MG63 (cell line): Measurements from ENCODE around the gene FAM98B. TPM values are rescaled to one million over a fixed set of nuclear protein-coding genes. Genes with fewer than 3 reads are reported as not detected.

Experiments
- DNase-seq: peaks from one replicate; pipeline ENCODE4 v3.0.0-alpha.2; 2020
- H3K27me3 ChIP-seq: fragments of 250-450 bp; sonication (Bioruptor Pico); 2 replicates; pipeline ENCODE4 v1.5.1; 2020; ENCODE audit warnings: mild to moderate bottlenecking, moderate library complexity
- H3K36me3 ChIP-seq: fragments of 250-450 bp; sonication (Bioruptor Pico); 2 replicates; pipeline ENCODE4 v1.5.1; 2020; ENCODE audit warnings: mild to moderate bottlenecking, moderate library complexity
- H3K4me3 ChIP-seq: fragments of 250-450 bp; sonication (Bioruptor Pico); 2 replicates; pipeline ENCODE4 v1.5.1; 2020; ENCODE audit warnings: mild to moderate bottlenecking, moderate library complexity
- H3K9me3 ChIP-seq: fragments of 250-450 bp; sonication (Bioruptor Pico); 2 replicates; pipeline ENCODE4 v1.5.1; 2020; ENCODE audit warnings: mild to moderate bottlenecking, moderate library complexity
- total RNA-seq: library from RNA; depleted of rRNA; stranded (reverse); fragments of >200 nt; shearing (Covaris generic); gene quantifications from 2 replicates; pipeline ENCODE4 v1.2.3, GENCODE V29; 2014; ENCODE audit warnings: low replicate concordance

FAM98B gene
- total RNA-seq, 1 experiment from 2014 or later, result 2.2 TPM

GRCh38 chr15:38518084-38518483 is 64.2 kb downstream of the FAM98B start:
- Histone ChIP-seq H3K4me3 (no peak overlapping the region), H3K27me3 (peaks cover 6% of the 10 kb centered on the region), H3K36me3 (no peaks in the 10 kb centered on the region), H3K9me3 (no peaks in the 10 kb centered on the region)
- no peak for DNase-seq

DNA sequence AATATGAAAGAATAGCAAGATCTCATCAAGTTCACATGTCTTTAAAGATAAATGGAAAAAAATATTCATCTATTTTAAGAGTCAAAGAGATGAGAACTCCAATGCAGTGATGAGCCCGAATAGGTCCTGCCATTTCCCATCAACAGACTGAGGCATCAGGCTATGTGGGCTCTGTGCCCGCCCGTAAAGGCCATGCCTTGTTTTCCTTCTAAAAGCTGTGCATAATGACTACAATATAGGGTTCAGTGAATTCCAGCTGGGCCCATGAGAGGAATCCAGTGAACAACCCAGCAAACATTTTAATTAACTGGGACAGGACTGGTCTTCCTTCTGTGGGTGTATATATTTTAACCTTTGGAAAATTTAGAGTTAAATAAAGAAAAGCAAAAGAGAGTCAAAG is 66.1 kb downstream of the FAM98B start:
- Histone ChIP-seq H3K4me3 (no peak overlapping the region), H3K36me3 (no peaks in the 10 kb centered on the region), H3K9me3 (no peaks in the 10 kb centered on the region), H3K27me3 (peaks cover 6% of the 10 kb centered on the region)
- no peak for DNase-seq

GRCh38 chr15:38521316-38521715 is 67.4 kb downstream of the FAM98B start:
- no peak overlapping the region for H3K4me3 ChIP-seq
- no peaks in the 10 kb centered on the region for H3K9me3 ChIP-seq
- peaks cover 6% of the 10 kb centered on the region for H3K27me3 ChIP-seq
- DNase-seq, result no peak
- no peaks in the 10 kb centered on the region for H3K36me3 ChIP-seq

GRCh38 chr15:38522922-38523321 is 69.0 kb downstream of the FAM98B start:
- no peaks in the 10 kb centered on the region for H3K9me3 ChIP-seq
- no peak for DNase-seq
- H3K36me3 ChIP-seq, result no peaks in the 10 kb centered on the region
- H3K4me3 ChIP-seq, result no peak overlapping the region
- peaks cover 6% of the 10 kb centered on the region for H3K27me3 ChIP-seq

GRCh38 chr15:38524156-38524555 is 70.2 kb downstream of the FAM98B start:
- Histone ChIP-seq H3K9me3 (no peaks in the 10 kb centered on the region), H3K36me3 (no peaks in the 10 kb centered on the region), H3K4me3 (no peak overlapping the region), H3K27me3 (peaks cover 6% of the 10 kb centered on the region)
- no peak for DNase-seq

GRCh38 chr15:38525489-38525888 is 71.6 kb downstream of the FAM98B start:
- no peak overlapping the region for H3K4me3 ChIP-seq
- DNase-seq, result no peak
- H3K9me3 ChIP-seq, result no peaks in the 10 kb centered on the region
- peaks cover 3% of the 10 kb centered on the region for H3K27me3 ChIP-seq
- H3K36me3 ChIP-seq, result no peaks in the 10 kb centered on the region

DNA sequence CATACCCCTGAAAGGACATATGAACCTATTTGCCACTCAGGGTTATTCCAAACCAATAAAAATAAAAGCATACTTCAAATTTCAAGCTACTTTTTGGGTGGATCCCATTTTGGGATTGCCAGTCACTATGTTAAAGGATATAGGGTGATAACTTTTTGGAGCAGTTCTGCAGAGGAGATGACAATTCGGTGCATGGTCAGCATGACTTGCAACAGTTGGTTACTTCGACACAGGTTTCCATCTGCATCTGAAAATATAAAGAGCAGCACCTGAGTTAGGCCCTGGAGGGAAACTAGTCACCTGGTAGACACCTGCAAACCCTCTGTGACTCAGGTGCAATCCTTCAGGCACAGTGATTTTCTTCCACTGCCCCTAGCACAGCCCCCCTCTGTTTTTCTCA is 72.2 kb downstream of the FAM98B start:
- Histone ChIP-seq H3K27me3 (no peaks in the 10 kb centered on the region; the same call in 1 of the 2 replicates), H3K36me3 (no peaks in the 10 kb centered on the region), H3K9me3 (no peaks in the 10 kb centered on the region), H3K4me3 (no peak overlapping the region)
- no peak for DNase-seq

DNA sequence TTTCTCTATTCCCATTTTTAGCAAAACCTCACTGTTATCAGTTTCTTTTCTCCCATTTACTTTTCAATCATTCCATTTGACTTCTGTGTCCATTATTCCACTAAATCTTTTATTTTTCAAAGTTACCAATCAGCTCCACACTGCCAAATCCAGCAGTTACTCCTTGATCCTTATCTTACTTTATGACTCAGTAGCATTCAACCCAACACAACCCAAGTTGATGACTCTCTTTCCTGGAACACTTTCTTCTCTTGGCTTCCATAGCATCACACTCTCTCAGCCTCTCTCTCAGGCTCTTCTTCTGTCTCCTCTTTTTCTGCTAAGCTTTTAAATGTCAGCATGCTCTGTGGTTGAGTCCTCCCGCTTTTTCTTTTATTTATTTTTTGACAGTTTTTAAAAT is 74.4 kb downstream of the FAM98B start:
- H3K36me3 ChIP-seq, result no peaks in the 10 kb centered on the region

DNA sequence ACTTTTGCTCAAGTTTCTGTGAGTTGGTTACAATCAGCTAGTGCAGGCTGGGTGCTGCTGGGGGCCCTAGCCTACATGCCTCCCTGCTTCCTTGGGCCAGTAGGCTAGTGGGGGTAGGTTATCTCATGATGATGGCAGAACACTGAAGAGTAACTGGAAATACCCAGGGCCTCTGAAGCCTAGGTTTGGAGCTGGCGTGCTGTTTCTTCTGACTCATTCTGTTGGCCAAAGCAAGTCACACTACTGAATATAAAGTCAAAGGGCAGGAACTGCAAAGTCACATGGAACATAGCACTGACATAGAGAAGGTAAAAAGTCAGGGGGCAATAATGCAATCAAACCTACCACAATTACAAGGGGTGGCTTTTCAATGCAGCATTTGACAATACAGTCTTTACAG is 76.2 kb downstream of the FAM98B start:
- Histone ChIP-seq H3K36me3 (no peaks in the 10 kb centered on the region), H3K9me3 (no peaks in the 10 kb centered on the region), H3K4me3 (no peak overlapping the region), H3K27me3 (no peaks in the 10 kb centered on the region)
- DNase-seq, result peak; percentile 24

More for the DNA sequence above, 74.4 kb downstream of the FAM98B start:
- H3K9me3 ChIP-seq, result no peaks in the 10 kb centered on the region
- no peak overlapping the region for H3K4me3 ChIP-seq
- no peak for DNase-seq
- no peaks in the 10 kb centered on the region for H3K27me3 ChIP-seq

GRCh38 chr15:38531509-38531908 is 77.6 kb downstream of the FAM98B start:
- Histone ChIP-seq H3K36me3 (no peaks in the 10 kb centered on the region), H3K27me3 (no peaks in the 10 kb centered on the region), H3K4me3 (no peak overlapping the region), H3K9me3 (no peaks in the 10 kb centered on the region)
- DNase-seq, result peak; percentile 60

DNA sequence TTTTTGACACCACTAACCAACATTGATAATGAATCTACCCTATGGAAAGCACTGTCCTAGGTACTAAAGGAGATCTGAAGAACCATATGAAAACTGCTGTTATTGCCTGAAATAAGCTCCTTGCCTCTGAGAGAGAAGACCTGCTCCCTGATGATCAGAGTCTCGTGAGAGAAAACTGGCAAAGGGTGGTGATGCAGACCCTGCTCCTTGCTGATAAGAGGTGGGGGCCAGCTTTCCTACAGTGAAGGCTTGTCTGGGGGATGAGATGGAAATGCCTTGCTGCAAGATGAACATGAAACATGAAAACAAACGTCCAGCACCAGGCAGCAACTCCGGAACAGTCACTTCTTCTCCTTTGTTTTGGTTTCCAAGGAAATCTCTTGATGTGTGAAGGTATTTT is 78.8 kb downstream of the FAM98B start:
- Histone ChIP-seq H3K27me3 (no peaks in the 10 kb centered on the region), H3K9me3 (no peaks in the 10 kb centered on the region), H3K4me3 (no peak overlapping the region), H3K36me3 (no peaks in the 10 kb centered on the region)
- DNase-seq, result no peak

DNA sequence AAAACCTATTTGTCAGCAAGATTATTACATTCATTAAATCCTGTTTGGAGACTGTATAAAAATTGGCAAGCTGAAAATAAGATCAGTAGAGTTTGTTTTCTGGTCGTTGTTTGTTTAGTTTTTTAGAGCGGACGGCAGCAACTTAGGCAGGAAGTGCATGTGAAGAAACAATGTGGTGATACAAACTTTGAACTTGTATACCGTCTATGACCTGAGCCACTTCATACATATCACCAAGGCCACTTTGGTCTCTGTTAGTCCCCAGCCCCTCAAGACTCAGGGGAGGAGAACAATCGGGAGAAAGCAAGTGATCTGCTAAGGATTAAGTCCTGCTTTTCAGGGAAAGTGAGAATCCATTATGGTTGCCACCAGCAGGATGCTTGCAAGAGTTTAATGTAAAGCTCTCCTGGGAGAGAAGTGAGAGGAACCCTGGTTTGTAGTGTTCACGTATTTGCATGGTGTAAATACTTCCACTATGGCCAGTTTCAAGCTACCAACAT is 79.5 kb downstream of the FAM98B start:
- Histone ChIP-seq H3K27me3 (no peaks in the 10 kb centered on the region), H3K4me3 (no peak overlapping the region), H3K9me3 (no peaks in the 10 kb centered on the region), H3K36me3 (no peaks in the 10 kb centered on the region)
- no peak for DNase-seq

GRCh38 chr15:38533926-38534325 is 80.0 kb downstream of the FAM98B start:
- H3K36me3 ChIP-seq, result no peaks in the 10 kb centered on the region
- H3K27me3 ChIP-seq, result no peaks in the 10 kb centered on the region
- no peaks in the 10 kb centered on the region for H3K9me3 ChIP-seq

GRCh38 chr15:38534691-38535090 is 80.8 kb downstream of the FAM98B start:
- no peak overlapping the region for H3K4me3 ChIP-seq
- H3K36me3 ChIP-seq, result no peaks in the 10 kb centered on the region
- H3K9me3 ChIP-seq, result no peaks in the 10 kb centered on the region
- H3K27me3 ChIP-seq, result no peaks in the 10 kb centered on the region
- no peak for DNase-seq

More at GRCh38 chr15:38533926-38534325, 80.0 kb downstream of the FAM98B start:
- no peak overlapping the region for H3K4me3 ChIP-seq
- DNase-seq, result no peak

DNA sequence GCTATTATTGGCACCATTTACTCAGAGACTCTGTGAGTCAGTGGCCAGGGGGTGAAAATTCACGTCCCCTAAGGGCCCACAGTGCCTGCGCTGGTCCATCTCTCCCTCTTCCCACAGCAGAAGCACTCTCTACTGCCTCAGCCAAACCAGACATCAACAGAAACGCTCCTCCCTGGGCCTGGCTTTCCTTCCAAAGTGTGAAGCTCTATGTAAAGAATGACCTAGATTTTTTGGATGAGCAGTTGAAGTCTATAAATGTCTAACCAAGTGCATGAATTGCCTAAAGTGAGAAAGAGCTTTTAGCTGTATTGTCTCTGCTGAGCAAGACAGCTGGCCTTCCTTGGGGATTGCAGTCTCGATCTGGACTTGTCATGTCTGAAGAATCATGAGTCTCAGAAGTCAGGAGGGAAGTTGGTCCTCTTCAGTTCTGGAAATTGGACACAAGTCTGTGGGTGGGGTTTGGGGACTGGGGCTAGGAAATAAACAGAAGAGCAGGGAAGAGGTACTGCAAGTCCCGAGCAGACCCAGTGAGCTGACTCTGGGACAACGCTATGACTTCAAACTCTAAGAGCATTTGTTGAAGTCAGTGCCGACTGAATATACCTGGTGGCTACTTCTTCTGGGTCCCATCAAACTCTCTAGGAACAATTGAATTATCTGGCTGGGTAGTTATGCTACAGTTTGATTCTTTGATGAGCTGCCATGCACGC is 81.7 kb downstream of the FAM98B start:
- peak; percentile 9 for DNase-seq
- H3K4me3 ChIP-seq, result no peak overlapping the region

GRCh38 chr15:38536201-38536676 is 82.3 kb downstream of the FAM98B start:
- Histone ChIP-seq H3K36me3 (no peaks in the 10 kb centered on the region), H3K9me3 (no peaks in the 10 kb centered on the region), H3K4me3 (no peak overlapping the region), H3K27me3 (no peaks in the 10 kb centered on the region)
- peak; percentile 29 for DNase-seq

More for the DNA sequence above, 81.7 kb downstream of the FAM98B start:
- no peaks in the 10 kb centered on the region for H3K36me3 ChIP-seq
- H3K27me3 ChIP-seq, result no peaks in the 10 kb centered on the region
- no peaks in the 10 kb centered on the region for H3K9me3 ChIP-seq
